ENCODE measurements around the gene ACADS. TPM values are rescaled to one million over a fixed set of nuclear protein-coding genes. Genes with fewer than 3 reads are reported as not detected.

ACADS gene
- total RNA-seq, 1 experiment from 2014 or later = 3.4 TPM

DNA sequence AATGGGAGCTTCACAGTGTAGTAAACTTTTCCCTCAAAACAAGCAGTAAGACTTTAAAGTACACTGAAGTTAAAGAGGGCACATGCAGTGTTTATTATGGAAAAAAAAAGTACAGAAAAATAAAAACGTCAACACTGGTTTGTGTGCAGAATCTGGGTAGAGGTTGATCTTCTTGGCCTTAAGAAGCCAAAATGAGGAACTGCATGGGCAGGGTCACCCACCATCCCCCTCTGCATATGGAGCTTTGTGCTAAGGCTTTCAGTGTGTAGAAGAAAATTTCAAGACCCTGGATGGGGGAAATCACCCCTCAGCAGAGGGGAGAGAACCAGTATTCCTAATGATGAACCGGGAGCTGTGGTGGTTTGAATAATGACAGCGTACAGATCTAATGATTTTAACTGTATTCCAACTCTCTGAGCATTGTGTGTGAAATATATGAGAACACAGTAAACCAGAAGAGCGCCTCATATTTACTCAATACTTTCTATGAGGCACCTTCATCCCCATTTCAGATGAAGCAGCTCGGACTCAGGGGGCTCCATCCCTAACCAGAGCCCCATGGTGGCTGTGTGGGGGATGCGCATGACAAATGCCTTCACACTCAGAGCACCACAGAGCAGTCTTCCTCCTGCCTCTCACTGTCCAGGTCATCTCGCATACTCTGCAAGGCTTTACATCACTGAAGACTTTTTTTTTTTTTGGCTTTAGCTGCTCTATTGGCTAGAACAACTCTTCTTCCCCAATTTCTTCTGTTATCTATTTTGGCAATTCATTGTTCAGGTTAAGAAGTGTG is 33.4 kb downstream of the ACADS start:
- TF ChIP-seq, protein P1, sequence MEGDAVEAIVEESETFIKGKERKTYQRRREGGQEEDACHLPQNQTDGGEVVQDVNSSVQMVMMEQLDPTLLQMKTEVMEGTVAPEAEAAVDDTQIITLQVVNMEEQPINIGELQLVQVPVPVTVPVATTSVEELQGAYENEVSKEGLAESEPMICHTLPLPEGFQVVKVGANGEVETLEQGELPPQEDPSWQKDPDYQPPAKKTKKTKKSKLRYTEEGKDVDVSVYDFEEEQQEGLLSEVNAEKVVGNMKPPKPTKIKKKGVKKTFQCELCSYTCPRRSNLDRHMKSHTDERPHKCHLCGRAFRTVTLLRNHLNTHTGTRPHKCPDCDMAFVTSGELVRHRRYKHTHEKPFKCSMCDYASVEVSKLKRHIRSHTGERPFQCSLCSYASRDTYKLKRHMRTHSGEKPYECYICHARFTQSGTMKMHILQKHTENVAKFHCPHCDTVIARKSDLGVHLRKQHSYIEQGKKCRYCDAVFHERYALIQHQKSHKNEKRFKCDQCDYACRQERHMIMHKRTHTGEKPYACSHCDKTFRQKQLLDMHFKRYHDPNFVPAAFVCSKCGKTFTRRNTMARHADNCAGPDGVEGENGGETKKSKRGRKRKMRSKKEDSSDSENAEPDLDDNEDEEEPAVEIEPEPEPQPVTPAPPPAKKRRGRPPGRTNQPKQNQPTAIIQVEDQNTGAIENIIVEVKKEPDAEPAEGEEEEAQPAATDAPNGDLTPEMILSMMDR (conservative IDR thresholded peaks at IDR 0.05; ENCODE audit: low read depth, low read length) = no peak
- TF ChIP-seq EZH2 (IDR thresholded peaks at IDR 0.05; ENCODE audit: borderline replicate concordance, low read depth, low read length, poor library complexity, severe bottlenecking) = no peak
- CTCF ChIA-PET = no interaction called here
- Histone ChIP-seq H3K4me3 (ENCODE audit: low read depth, low read length, poor library complexity, severe bottlenecking) (no peak overlapping the region), H3K27ac (ENCODE audit: low read depth, low read length, poor library complexity, severe bottlenecking) (no peak overlapping the region), H3K9me3 (ENCODE audit: low read depth, low read length, poor library complexity, severe bottlenecking) (no peaks in the 10 kb centered on the region), H3K4me1 (ENCODE audit: insufficient read depth, low read length, poor library complexity, severe bottlenecking) (peaks cover 8% of the 10 kb centered on the region), H3K27me3 (replicated peaks; ENCODE audit: insufficient read depth, low read depth, low read length, poor library complexity) (no peaks in the 10 kb centered on the region), H3K36me3 (ENCODE audit: insufficient read depth, low read length, poor library complexity, severe bottlenecking) (peaks cover 4% of the 10 kb centered on the region)
- intact Hi-C loops (cut with micrococcal nuclease; ENCODE audit: unreplicated experiment) = no loop called here
- BruUV-seq (replicated peaks) = no TSS peak
- POLR2A ChIA-PET (ENCODE audit: low non-redundant PET) = no interaction called here
- DNase-seq (ENCODE audit: low spot score) = no peak

DNA sequence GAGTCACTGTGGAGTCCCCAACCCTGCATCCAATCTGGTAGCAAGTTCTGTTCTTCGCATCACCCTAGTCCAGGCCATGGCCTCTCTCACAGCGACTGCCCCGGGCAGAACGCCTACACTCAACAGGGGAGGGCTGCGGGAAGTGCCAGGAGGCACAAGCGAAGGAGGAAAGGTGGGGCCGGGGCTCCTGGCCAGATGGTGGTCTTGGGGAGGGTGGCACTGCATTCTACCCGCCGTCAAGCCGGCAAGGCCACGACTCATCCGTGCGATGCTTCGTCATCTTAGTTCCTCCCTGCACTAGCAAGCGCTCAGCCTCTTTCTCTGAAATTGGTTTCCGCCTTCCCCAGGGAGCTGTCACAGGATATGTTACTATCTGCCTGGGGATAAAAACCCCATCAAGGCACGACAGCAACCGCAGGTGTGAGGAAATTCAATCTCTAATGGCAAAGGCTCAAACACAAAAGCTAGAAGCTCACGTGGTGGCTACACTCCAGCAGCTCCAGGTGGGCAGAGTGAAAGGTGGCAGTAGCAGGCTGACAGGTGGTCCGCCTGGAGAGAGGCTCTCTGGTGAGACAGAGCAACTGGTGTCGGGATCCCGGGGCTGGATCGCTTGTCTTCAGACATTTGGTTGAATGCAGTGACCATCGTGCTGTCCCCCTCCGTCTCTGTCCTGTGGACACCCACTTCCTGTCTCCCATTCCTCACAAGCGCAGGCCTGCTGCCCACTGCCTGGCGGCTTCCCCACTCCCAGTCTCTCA is 34.1 kb downstream of the ACADS start:
- Histone ChIP-seq H3K4me3 (ENCODE audit: low read depth, low read length, poor library complexity, severe bottlenecking) (no peak overlapping the region), H3K27ac (ENCODE audit: low read depth, low read length, poor library complexity, severe bottlenecking) (no peak overlapping the region), H3K36me3 (ENCODE audit: insufficient read depth, low read length, poor library complexity, severe bottlenecking) (peaks cover 9% of the 10 kb centered on the region), H3K27me3 (replicated peaks; ENCODE audit: insufficient read depth, low read depth, low read length, poor library complexity) (no peaks in the 10 kb centered on the region), H3K9me3 (ENCODE audit: low read depth, low read length, poor library complexity, severe bottlenecking) (no peaks in the 10 kb centered on the region), H3K4me1 (ENCODE audit: insufficient read depth, low read length, poor library complexity, severe bottlenecking) (peaks cover 8% of the 10 kb centered on the region)
- DNase-seq (ENCODE audit: low spot score) = no peak
- POLR2A ChIA-PET (ENCODE audit: low non-redundant PET) = no interaction called here
- CTCF ChIA-PET = no interaction called here
- no TSS peak for BruUV-seq (replicated peaks)
- no peak for TF ChIP-seq EZH2 (IDR thresholded peaks at IDR 0.05; ENCODE audit: borderline replicate concordance, low read depth, low read length, poor library complexity, severe bottlenecking)
- TF ChIP-seq, protein P1 (conservative IDR thresholded peaks at IDR 0.05; ENCODE audit: low read depth, low read length) = no peak
- intact Hi-C loops (cut with micrococcal nuclease; ENCODE audit: unreplicated experiment) = no loop called here

DNA sequence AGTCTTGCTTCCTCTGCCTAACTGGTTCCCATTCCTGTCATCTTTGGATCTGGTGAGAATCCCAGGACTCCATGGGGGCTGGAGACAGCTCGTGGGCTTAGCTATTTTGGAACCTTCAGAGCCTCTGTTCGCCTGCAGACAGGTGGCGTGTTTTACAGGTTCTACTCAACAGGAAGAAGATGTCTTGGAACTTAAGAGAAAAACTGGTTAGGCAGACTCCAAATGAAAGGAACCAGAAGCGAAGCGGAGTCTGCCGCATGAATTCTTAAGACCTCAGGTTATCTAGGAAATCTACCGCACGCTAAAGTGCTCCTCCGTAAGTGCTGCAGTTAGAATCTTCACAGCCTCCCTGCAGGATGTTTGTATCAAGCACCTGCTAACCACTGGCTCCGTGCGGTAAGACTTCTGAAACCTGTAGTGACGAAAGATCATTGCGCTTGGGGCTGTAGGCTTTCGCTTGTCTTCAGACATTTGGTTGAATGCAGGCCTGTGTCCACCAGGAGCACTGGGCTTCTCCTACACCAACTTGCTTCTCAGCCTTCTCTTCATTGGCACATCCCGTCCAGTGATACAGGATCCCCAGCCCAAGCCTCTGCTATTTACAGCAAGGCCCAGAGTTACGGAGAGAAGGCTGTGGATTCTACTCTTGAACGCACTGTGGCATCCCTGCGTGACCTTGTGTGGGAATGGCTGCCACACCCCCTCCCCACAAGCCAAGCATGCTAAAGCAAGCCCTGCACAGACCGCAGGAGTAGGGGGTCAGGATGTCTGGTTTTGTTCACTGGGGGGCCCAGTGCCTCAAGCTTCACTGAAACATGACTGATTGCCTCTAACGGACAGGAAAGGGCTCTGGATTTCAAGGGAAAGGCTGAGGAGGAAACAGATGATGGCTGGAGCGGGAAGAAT is 35.0 kb downstream of the ACADS start:
- POLR2A ChIA-PET (ENCODE audit: low non-redundant PET) = no interaction called here

More for the DNA sequence above, 35.0 kb downstream of the ACADS start:
- TF ChIP-seq, protein P1 (conservative IDR thresholded peaks at IDR 0.05; ENCODE audit: low read depth, low read length) = no peak
- no peak for TF ChIP-seq EZH2 (IDR thresholded peaks at IDR 0.05; ENCODE audit: borderline replicate concordance, low read depth, low read length, poor library complexity, severe bottlenecking)
- intact Hi-C loops (cut with micrococcal nuclease; ENCODE audit: unreplicated experiment) = no loop called here
- H3K9me3 ChIP-seq (ENCODE audit: low read depth, low read length, poor library complexity, severe bottlenecking) = no peaks in the 10 kb centered on the region
- no peaks in the 10 kb centered on the region for H3K27me3 ChIP-seq (replicated peaks; ENCODE audit: insufficient read depth, low read depth, low read length, poor library complexity)
- H3K4me3 ChIP-seq (ENCODE audit: low read depth, low read length, poor library complexity, severe bottlenecking) = no peak overlapping the region
- BruUV-seq (replicated peaks) = no TSS peak
- peaks cover 16% of the 10 kb centered on the region for H3K36me3 ChIP-seq (ENCODE audit: insufficient read depth, low read length, poor library complexity, severe bottlenecking)
- no peak overlapping the region for H3K27ac ChIP-seq (ENCODE audit: low read depth, low read length, poor library complexity, severe bottlenecking)
- no peak for DNase-seq (ENCODE audit: low spot score)
- CTCF ChIA-PET = no interaction called here
- H3K4me1 ChIP-seq (ENCODE audit: insufficient read depth, low read length, poor library complexity, severe bottlenecking) = peaks cover 8% of the 10 kb centered on the region
